Astrocyte (in vitro differentiated cells and primary cell): ENCODE results near the gene BANF2.

Source experiments
- CTCF ChIP-seq: IDR thresholded peaks from 2 replicates; pipeline ENCODE4 v1.5.1; 2011; ENCODE audit warnings: low read depth, mild to moderate bottlenecking, inconsistent platforms, low read length, moderate library complexity; ENCODE audit not compliant: insufficient read depth
- EZH2 ChIP-seq: IDR thresholded peaks from 2 replicates; pipeline ENCODE4 v1.6.1; 2012; ENCODE audit warnings: mild to moderate bottlenecking, low read length, inconsistent platforms; ENCODE audit not compliant: insufficient read depth

GRCh38 chr20:17691758-17692157 is 8.0 kb upstream of the BANF2 start:
- no peak for TF ChIP-seq CTCF
- no peak for TF ChIP-seq EZH2
